ENCODE measurements around the gene RASGRF2. TPM values are rescaled to one million over a fixed set of nuclear protein-coding genes. Genes with fewer than 3 reads are reported as not detected.

Gene RASGRF2
- total RNA-seq, 4 donors from 2014 or later = 3.3 to 26.4 (median 12.3) TPM

- no peaks in the 10 kb centered on the region for H3K4me1 ChIP-seq
- no peak for DNase-seq
- no peaks in the 10 kb centered on the region for H3K36me3 ChIP-seq
- no peak overlapping the region for H3K27ac ChIP-seq
- intact Hi-C loops (cut with DNase I; ENCODE audit: low total_unique reads) = no loop called here
- H3K9me3 ChIP-seq = no peaks in the 10 kb centered on the region
- H3K27me3 ChIP-seq = no peaks in the 10 kb centered on the region
- TF ChIP-seq CTCF (IDR thresholded peaks at IDR 0.05) = no peak
- TF ChIP-seq POLR2A (IDR thresholded peaks at IDR 0.05) = no peak
- H3K4me3 ChIP-seq = no peak overlapping the region
These were observed 38.4 kb downstream of the RASGRF2 start for GRCh38 chr5:80998590-80998979.

GRCh38 chr5:81003811-81004386, 43.7 kb downstream of the RASGRF2 start:
- Histone ChIP-seq H3K27me3 (no peaks in the 10 kb centered on the region), H3K36me3 (no peaks in the 10 kb centered on the region), H3K9me3 (no peaks in the 10 kb centered on the region), H3K27ac (peak overlapping the region in 1 of 2 donors; percentile 41), H3K4me1 (no peaks in the 10 kb centered on the region), H3K4me3 (no peak overlapping the region)
- TF ChIP-seq CTCF (IDR thresholded peaks at IDR 0.05) = no peak
- TF ChIP-seq POLR2A (IDR thresholded peaks at IDR 0.05) = no peak
- no peak for DNase-seq
- intact Hi-C loops (cut with DNase I; ENCODE audit: low total_unique reads) = no loop called here

GRCh38 chr5:81005708-81006107, 45.5 kb downstream of the RASGRF2 start:
- no peak for TF ChIP-seq CTCF (IDR thresholded peaks at IDR 0.05)
- TF ChIP-seq POLR2A (IDR thresholded peaks at IDR 0.05) = no peak

GRCh38 chr5:81006231-81006630, 46.1 kb downstream of the RASGRF2 start:
- TF ChIP-seq POLR2A (IDR thresholded peaks at IDR 0.05) = no peak
- TF ChIP-seq CTCF (IDR thresholded peaks at IDR 0.05) = no peak
- Histone ChIP-seq H3K27ac (no peak overlapping the region), H3K4me3 (no peak overlapping the region), H3K9me3 (no peaks in the 10 kb centered on the region), H3K4me1 (no peaks in the 10 kb centered on the region), H3K36me3 (no peaks in the 10 kb centered on the region), H3K27me3 (no peaks in the 10 kb centered on the region)
- DNase-seq = no peak
- intact Hi-C loops (cut with DNase I; ENCODE audit: low total_unique reads) = no loop called here

More at GRCh38 chr5:81005708-81006107, 45.5 kb downstream of the RASGRF2 start:
- intact Hi-C loops (cut with DNase I; ENCODE audit: low total_unique reads) = no loop called here
- DNase-seq = no peak
- H3K9me3 ChIP-seq = no peaks in the 10 kb centered on the region
- H3K4me1 ChIP-seq = no peaks in the 10 kb centered on the region
- H3K27me3 ChIP-seq = no peaks in the 10 kb centered on the region
- H3K27ac ChIP-seq = no peak overlapping the region
- no peaks in the 10 kb centered on the region for H3K36me3 ChIP-seq
- no peak overlapping the region for H3K4me3 ChIP-seq

- DNase-seq = no peak
- H3K4me1 ChIP-seq = no peaks in the 10 kb centered on the region
- H3K9me3 ChIP-seq = no peaks in the 10 kb centered on the region
- no peaks in the 10 kb centered on the region for H3K27me3 ChIP-seq
- no peaks in the 10 kb centered on the region for H3K36me3 ChIP-seq
- no peak overlapping the region for H3K27ac ChIP-seq
- intact Hi-C loops (cut with DNase I; ENCODE audit: low total_unique reads) = no loop called here
- H3K4me3 ChIP-seq = no peak overlapping the region
- no peak for TF ChIP-seq POLR2A (IDR thresholded peaks at IDR 0.05)
- TF ChIP-seq CTCF (IDR thresholded peaks at IDR 0.05) = no peak
These were observed 46.9 kb downstream of the RASGRF2 start for GRCh38 chr5:81006947-81007636.

All from uterus (tissue), 4 donors.